OCI-M2 (cell line): ENCODE measurements around the gene NCAPD3.
"Not testable (repeated sequence)": the region's sequence is repeated elsewhere in the genome, so short reads cannot be mapped to it uniquely, and the experiment has no call there.

ENCODE experiments used
- DNase-seq: peaks from one replicate; lab custom pipeline; 2025; ENCODE audit not compliant: unreplicated experiment; lab: John Stamatoyannopoulos, UW

NCAPD3 gene

DNA sequence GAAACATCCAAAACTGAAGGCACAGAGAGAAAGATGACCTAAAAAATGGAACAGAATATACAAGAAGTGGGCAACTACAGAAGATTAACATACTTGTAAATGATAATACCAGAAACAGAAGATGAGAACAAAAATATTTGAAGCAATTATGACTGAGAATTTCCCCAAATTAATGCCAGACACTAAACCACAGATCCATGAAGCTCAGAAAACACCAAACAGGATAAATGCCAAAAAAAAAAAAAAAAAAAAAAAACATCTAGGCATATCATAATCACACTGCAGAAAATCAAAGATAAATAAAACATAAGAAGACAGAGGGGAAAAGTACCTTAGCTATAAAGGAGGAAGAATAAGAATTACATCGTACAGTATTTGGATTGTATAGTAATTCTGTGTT is 89.6 kb downstream of the NCAPD3 start:
- no peak for DNase-seq

DNA sequence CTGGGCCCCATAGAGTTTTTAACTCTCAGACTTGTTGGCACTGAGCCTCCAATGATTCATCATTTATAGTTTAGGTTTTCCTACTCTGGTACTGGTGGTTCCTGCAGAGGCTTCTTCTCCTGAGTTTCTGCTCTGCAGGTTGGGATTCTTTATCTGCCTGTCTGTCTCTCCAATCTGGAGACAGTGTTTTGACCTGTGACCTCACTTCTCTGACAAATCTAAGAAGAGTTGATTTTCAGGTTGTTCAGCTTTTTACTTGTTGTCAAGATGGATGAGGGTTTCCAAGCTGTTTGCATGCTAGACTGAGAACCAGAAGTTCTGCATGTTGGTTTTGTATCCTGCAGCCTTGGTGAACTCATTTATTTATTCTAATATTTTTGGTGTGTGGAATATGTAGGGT is 91.0 kb downstream of the NCAPD3 start:
- DNase-seq: no peak

DNA sequence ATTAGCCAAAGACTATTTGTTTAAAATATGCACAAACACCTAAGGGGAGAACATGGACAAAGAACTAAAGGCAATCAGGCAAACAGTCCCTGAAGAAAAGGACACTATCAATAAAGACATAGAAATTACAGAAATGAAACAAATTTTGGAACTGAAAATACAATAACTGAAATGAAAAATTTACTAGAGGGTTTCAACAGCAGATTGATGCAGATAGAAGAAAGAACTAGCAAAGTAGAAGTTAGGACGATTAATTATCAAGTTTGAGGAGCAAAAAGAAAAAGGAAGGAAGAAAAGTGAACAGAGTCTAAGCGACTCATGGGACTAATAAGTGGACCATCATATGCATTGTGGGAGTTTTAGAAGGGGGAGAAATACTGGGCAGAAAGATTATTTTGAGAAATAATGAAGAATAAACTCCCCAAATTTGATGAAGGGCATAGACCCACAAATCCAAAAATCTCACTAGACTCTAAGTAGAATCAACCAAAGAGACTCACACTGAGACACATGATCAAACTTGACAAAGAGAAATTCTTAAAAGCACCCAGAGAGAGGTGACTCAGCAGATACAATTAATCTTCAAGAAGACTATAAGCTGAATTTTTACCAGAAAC is 92.0 kb downstream of the NCAPD3 start:
- no peak for DNase-seq

DNA sequence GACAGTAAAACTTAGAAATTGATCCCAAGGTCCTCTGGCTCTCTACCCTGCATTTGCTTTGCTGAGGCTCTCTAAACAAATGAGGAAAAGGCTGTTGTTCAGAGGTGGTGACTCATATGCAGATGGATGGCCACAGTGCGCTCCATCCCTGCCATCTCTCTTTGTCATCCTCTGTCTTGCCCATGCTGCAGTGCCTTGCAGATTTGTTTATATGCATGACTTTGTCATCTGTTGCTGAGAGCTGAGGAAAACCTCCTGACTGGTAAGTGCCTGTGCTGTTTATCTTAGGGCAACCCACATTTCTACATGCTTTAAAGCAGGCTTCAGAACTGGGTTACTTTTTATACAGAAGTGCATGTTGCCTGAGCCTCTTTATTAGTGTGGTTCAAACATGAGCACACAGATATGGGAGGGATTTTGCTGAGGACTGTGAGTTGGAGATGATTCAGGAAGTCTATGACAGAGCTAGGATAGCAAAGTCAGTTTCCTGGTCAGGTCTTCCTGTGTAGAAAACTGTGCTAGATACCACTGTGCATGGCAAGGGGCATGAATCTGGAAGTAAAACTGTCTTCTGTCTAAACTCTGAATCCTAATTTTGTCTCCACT is 97.4 kb downstream of the NCAPD3 start:
- no peak for DNase-seq

DNA sequence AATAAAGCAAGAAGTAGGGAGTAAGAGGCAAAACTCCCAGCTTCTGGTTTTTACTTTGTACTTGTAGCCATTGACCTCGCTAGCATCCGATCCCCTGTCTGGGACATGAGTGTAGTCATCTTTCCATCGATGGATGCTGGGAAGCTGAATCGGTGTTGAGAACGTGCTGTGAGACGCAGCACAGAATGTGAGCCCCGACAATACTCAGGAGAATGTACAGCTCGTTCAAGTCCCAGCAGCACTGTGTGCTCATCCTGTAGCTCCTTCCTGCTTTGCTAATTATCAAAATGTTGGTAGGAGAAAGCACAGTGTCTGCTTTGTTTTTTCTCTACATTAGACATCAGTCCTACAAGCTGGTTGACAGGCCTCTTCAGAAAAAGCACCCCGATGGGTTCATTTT is 98.3 kb downstream of the NCAPD3 start:
- DNase-seq: no peak

DNA sequence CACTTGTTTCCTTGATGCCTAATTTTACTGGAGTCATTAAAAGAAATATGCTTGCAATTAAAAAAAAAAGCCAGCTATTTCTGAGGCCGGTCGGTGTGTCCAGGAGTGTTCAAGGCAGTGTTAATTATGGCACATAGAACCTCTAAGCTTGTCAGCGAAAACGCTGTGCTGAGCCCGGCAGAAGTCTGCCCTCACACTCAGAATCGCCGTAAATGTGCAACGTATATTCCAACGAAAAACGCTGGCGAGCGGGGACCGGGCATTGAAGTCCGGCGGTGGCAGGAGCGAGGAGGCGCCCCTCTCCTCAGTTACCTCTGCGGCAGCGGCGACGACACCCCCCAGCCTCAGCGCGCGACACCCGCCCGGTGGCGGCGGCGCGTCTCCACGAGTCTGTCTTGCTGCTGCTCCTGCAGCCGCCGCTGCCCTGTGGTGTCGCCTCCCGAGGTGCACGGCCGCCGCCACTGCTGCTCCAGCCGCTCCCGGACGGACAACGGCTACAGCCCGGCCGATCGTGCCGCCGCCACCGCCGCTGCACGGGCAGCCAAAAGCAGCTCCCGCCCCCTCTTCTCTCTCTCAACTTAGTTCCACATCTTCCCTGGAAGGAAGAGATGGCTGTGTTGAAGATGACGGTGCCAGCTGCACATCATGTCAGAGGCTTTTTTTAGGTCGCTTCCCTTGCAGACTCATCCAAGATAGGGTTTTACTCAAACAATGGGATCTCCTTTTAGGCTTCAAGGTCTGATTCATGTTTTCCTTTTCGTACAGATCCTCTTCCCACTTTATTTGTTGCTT is 98.9 kb downstream of the NCAPD3 start:
- no peak for DNase-seq

DNA sequence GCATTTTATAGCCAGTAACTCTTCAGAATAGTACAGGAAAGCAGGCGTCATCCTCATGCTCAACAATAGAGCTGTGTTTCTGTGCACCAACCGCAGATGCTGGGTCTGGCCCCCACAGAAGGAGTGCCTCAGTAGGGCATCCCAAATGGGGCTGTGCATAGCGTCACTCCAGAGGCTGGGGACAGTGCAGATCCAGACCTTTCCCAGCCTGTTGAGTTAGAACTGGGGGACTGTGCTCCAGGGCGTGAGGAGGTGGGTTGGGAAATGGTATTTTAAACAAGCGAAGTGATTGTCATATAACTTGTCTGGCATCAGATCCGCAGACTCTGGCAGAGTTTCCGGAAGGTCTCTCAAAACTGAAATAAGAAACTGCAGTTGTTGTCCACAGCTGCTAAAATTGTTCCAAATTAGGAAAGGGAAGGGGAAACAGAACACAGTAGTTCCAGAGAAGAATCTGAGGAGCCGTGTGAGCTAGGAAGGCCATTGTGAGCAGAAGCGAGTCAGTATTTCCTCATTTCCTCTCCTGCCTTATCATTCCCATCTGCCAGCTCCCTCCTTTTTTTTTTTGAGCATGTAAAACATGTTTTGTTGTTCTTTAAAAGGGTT is 102.7 kb downstream of the NCAPD3 start:
- DNase-seq: no peak

DNA sequence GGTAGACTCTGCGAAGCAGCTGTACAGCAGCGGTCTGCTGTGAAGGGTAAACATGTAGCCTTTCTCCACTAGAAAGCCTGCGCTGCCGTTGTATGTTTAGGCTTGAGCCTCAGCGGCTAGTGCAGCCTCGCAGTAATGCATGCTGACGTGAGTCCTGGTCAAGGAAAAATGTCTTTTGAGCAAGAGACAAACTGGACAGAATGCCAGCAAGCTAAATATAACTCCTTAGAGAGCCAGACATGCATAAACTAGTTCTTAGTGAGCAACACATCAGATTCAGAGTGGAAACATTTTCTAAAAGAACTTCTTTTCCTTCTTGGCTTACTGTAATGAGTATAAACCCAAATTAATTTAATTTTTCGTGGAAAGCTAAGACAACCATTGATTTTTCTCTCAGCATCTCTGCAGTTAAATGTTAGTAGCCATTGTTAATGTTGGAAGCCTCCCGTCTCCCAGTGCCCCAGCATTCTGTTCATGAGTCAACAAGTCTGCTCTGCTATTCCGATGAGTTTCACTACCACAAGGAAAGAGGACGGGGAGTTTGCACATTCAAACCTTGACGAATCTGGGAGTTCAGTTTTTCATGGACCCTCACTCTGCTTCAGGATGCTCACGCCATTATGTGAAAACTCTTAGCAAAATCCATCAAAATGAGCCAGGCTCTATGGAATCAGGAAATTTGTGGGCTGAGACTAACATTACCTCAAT is 103.5 kb downstream of the NCAPD3 start:
- DNase-seq: no peak

DNA sequence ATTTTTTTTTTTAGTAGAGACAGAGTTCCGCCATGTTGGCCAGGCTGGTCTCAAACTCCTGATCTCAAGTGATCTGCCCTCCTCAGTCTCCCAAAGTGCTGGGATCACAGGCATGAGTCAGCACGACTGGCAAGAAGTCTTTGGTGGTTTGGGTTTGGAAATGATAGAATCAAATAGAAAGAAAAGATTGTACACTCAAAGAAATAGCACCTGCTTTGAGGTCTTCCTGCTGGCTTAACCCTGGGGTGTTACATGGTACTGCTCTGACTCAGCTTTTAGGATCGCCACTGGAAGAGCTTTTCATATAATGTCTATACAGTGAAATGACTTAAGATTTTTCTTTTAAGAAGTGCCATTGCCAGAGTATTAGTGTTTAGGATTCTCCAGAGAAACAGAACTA is 104.7 kb downstream of the NCAPD3 start:
- DNase-seq: no peak

DNA sequence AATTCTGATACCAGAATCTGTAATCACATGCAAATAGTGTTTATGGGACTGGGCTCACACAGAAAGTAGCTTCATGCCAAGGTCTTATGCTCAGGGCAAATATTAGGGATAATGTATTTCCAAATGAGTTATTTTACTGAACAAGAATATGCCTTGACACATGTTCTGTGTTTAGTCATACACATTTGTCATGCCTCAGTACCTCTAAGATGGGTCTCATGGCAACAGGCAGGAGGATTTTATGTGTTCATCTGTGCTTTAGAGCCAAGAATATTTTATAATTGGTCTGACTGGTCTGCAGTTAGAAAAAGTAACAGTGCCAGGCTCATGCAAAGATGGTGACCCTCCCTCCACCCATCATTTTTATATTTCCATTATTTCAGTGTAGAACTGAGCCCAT is 105.8 kb downstream of the NCAPD3 start:
- DNase-seq: no peak

DNA sequence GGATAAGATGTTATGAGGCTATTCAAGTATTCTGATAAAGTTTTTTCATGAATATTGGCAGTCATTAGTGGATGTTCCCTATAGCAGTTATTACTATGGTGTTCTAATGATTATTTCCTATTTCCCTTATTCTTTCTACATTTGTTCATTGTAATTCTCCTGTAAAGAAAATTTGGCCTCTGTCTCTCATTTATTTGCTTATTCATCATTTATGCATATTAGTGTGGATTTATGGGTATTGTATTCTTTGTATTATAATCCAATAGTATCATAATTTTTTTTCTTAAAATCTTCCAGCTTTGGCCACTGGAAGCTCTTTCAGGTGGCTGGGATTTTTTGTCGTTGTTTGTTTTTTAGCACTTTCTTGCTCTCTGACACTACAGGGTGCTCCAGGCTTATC is 107.6 kb downstream of the NCAPD3 start:
- DNase-seq: no peak

DNA sequence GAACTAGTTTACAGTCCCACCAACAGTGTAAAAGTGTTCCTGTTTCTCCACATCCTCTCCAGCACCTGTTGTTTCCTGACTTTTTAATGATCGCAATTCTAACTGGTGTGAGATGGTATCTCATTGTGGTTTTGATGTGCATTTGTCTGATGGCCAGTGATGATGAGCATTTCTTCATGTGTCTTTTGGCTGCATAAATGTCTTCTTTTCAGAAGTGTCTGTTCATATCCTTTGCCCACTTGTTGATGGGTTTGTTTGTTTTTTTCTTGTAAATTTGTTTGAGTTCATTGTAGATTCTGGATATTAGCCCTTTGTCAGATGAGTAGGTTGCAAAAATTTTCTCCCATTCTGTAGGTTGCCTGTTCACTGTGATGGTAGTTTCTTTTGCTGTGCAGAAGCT is 110.0 kb downstream of the NCAPD3 start:
- not testable (repeated sequence) for DNase-seq

DNA sequence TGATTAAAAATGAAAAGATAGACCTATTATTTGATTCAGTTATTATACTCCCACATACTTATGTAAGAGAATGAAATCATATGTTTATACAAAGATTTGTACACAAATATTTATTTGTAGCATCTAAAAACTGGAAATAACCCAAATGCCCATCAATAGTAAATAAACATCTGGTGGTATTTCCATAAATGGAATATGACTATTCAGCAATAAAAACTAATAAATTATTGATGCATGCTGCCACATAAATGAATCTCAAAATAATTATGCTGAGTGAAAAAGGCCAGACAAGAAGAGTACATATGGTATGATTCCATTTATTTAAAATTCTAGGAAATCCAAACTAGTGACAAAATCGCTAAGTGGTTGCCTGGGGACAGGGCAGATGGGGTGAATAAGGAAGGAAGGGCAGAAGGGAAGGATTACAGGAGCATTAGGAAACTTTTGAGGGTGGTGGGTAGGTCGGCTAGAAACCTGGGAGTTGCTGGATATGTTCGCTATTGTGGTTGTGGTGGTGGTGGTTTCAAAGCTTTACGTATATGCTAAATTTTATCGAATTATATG is 113.4 kb downstream of the NCAPD3 start:
- no peak for DNase-seq
